SU-DHL-6 (cell line): ENCODE data around the gene BTBD9.

Experiments used
- H2AFZ ChIP-seq: fragments of 200-600 bp; sonication (generic); 2 replicates; pipeline ENCODE4 v1.6.1; 2014; ENCODE audit warnings: low read depth, mild to moderate bottlenecking, moderate library complexity, mixed read lengths, antibody characterized with exemption, low read length; ENCODE audit not compliant: severe bottlenecking
- H3F3A ChIP-seq: fragments of 200-600 bp; shearing (Covaris generic); 2 replicates; pipeline ENCODE4 v1.6.0; 2016; ENCODE audit warnings: antibody characterized with exemption, mild to moderate bottlenecking; ENCODE audit not compliant: insufficient read depth
- H3K27ac ChIP-seq: fragments of 200-600 bp; sonication (generic); 2 replicates; pipeline ENCODE4 v1.5.1; 2016; ENCODE audit warnings: low read depth, mild to moderate bottlenecking, low read length, moderate library complexity, mixed read lengths
- H3K27me3 ChIP-seq: fragments of 200-600 bp; sonication (generic), shearing (Covaris generic); 2 replicates; pipeline ENCODE4 v1.6.0; 2014; ENCODE audit warnings: mild to moderate bottlenecking, low read length
- H3K36me3 ChIP-seq: fragments of 200-600 bp; sonication (generic); 2 replicates; pipeline ENCODE4 v1.6.1; 2014; ENCODE audit warnings: mild to moderate bottlenecking, low read length, mixed read lengths
- H3K4me2 ChIP-seq: fragments of 300-600, 200-600 bp; shearing (Covaris generic), sonication (generic); 2 replicates; pipeline ENCODE4 v1.6.0; 2014; ENCODE audit warnings: low read length, low read depth, mild to moderate bottlenecking; ENCODE audit not compliant: poor library complexity, severe bottlenecking
- H3K4me3 ChIP-seq: fragments of 200-600 bp; sonication (generic); 2 replicates; pipeline ENCODE4 v1.5.1; 2014; ENCODE audit warnings: antibody characterized with exemption, low read length, mild to moderate bottlenecking, mixed read lengths; ENCODE audit not compliant: insufficient read depth, poor library complexity, severe bottlenecking
- H3K79me2 ChIP-seq: fragments of 200-600 bp; sonication (generic); 2 replicates; pipeline ENCODE4 v1.6.1; 2014; ENCODE audit warnings: mild to moderate bottlenecking, low read length, moderate library complexity; ENCODE audit not compliant: insufficient read depth
- H3K9ac ChIP-seq: fragments of 200-600 bp; sonication (generic); 2 replicates; pipeline ENCODE4 v1.7.0; 2014; ENCODE audit warnings: mild to moderate bottlenecking, low read length
- H3K9me2 ChIP-seq: fragments of 200-600 bp; sonication (generic); replicated peaks from 2 replicates; pipeline ENCODE4 v1.6.1; 2014; ENCODE audit warnings: low read length; ENCODE audit not compliant: insufficient read depth
- H3K9me3 ChIP-seq: fragments of 200-600 bp; sonication (generic); 2 replicates; pipeline ENCODE4 v1.6.1; 2014; ENCODE audit warnings: low read length, mixed read lengths; ENCODE audit not compliant: insufficient read depth
- H4K20me1 ChIP-seq: fragments of 200-600 bp; sonication (generic); 2 replicates; pipeline ENCODE4 v1.6.1; 2014; ENCODE audit warnings: low read depth, mild to moderate bottlenecking, antibody characterized with exemption, low read length, moderate library complexity, mixed read lengths
- CTCF ChIP-seq: fragments of 200-600 bp; sonication (generic); IDR thresholded peaks from one replicate; pipeline ENCODE4 v1.5.1; 2017; ENCODE audit warnings: antibody characterized with exemption, mild to moderate bottlenecking, low read length, moderate library complexity; ENCODE audit not compliant: insufficient read depth, poor library complexity, severe bottlenecking
- EZH2phosphoT487 ChIP-seq: fragments of 200-600 bp; sonication (generic), shearing (Covaris generic); conservative IDR thresholded peaks from 2 replicates; pipeline ENCODE4 v1.6.1; 2018; ENCODE audit warnings: mild to moderate bottlenecking, antibody characterized with exemption, low read length, moderate library complexity, mixed read lengths

Gene BTBD9

GRCh38 chr6:38570750-38571149, 69.0 kb downstream of the BTBD9 start:
- TF ChIP-seq CTCF: peak; percentile 68
- TF ChIP-seq EZH2phosphoT487: no peak
- no peaks in the 10 kb centered on the region for H3K9me2 ChIP-seq
- H3K4me3 ChIP-seq: no peak overlapping the region
- no peak overlapping the region for H3K9ac ChIP-seq
- H3K36me3 ChIP-seq: no peaks in the 10 kb centered on the region
- H3F3A ChIP-seq: no peaks in the 10 kb centered on the region
- no peaks in the 10 kb centered on the region for H3K79me2 ChIP-seq
- H3K4me2 ChIP-seq: no peak overlapping the region
- no peak overlapping the region for H3K27ac ChIP-seq
- no peaks in the 10 kb centered on the region for H3K27me3 ChIP-seq
- H4K20me1 ChIP-seq: no peaks in the 10 kb centered on the region; the same call in 1 of the 2 replicates
- H3K9me3 ChIP-seq: no peaks in the 10 kb centered on the region
- no peak overlapping the region for H2AFZ ChIP-seq

GRCh38 chr6:38567436-38567835, 72.3 kb downstream of the BTBD9 start:
- H3K9me2 ChIP-seq: no peaks in the 10 kb centered on the region
- no peaks in the 10 kb centered on the region for H3K9me3 ChIP-seq
- H3F3A ChIP-seq: no peaks in the 10 kb centered on the region
- no peak overlapping the region for H3K4me3 ChIP-seq
- H3K4me2 ChIP-seq: no peak overlapping the region
- H3K36me3 ChIP-seq: no peaks in the 10 kb centered on the region
- H3K9ac ChIP-seq: no peak overlapping the region
- no peaks in the 10 kb centered on the region; the same call in 1 of the 2 replicates for H4K20me1 ChIP-seq
- H3K27me3 ChIP-seq: no peaks in the 10 kb centered on the region
- no peaks in the 10 kb centered on the region for H3K79me2 ChIP-seq
- no peak overlapping the region for H3K27ac ChIP-seq
- no peak for TF ChIP-seq EZH2phosphoT487
- no peak for TF ChIP-seq CTCF
- H2AFZ ChIP-seq: no peak overlapping the region

- Histone ChIP-seq H3K79me2 (no peaks in the 10 kb centered on the region), H2AFZ (no peak overlapping the region), H4K20me1 (no peaks in the 10 kb centered on the region; the same call in 1 of the 2 replicates), H3K27me3 (no peaks in the 10 kb centered on the region), H3K9me2 (no peaks in the 10 kb centered on the region), H3K27ac (no peak overlapping the region), H3K4me3 (no peak overlapping the region), H3K36me3 (no peaks in the 10 kb centered on the region), H3K4me2 (no peak overlapping the region), H3K9me3 (no peaks in the 10 kb centered on the region), H3K9ac (no peak overlapping the region), H3F3A (no peaks in the 10 kb centered on the region)
- no peak for TF ChIP-seq CTCF
- TF ChIP-seq EZH2phosphoT487: no peak
These were observed 73.3 kb downstream of the BTBD9 start for GRCh38 chr6:38566295-38567030.
